D721Med (cell line): Measurements from ENCODE around the gene SLC6A17.

ENCODE experiments used
- DNase-seq: peaks from one replicate; pipeline ENCODE4 v3.0.0; 2011; ENCODE audit warnings: low spot score; ENCODE audit not compliant: insufficient read length
- FAIRE-seq: peaks from 2 replicates; lab custom pipeline; 2011; peaks lifted over from hg19 to GRCh38; lab: Jason Lieb, UNC
- CTCF ChIP-seq: IDR thresholded peaks from 2 replicates; pipeline ENCODE4 v1.5.1; 2012; ENCODE audit warnings: mild to moderate bottlenecking, control low read depth; ENCODE audit not compliant: insufficient read depth; ENCODE audit errors: missing control alignments

The SLC6A17 gene

GRCh38 chr1:110185181-110185580 is 34.9 kb downstream of the SLC6A17 start:
- FAIRE-seq (no peak), DNase-seq (no peak)

GRCh38 chr1:110186558-110186957 is 36.3 kb downstream of the SLC6A17 start:
- DNase-seq (no peak), FAIRE-seq (no peak)
- no peak for TF ChIP-seq CTCF

More at GRCh38 chr1:110185181-110185580, 34.9 kb downstream of the SLC6A17 start:
- no peak for TF ChIP-seq CTCF

- no peak for FAIRE-seq
- TF ChIP-seq CTCF, result no peak
These were observed 37.0 kb downstream of the SLC6A17 start for GRCh38 chr1:110187139-110187890.

GRCh38 chr1:110188035-110188618 is 37.8 kb downstream of the SLC6A17 start:
- no peak for TF ChIP-seq CTCF
- DNase-seq, result no peak
- no peak for FAIRE-seq

More at GRCh38 chr1:110187139-110187890, 37.0 kb downstream of the SLC6A17 start:
- no peak for DNase-seq

GRCh38 chr1:110189181-110189580 is 38.9 kb downstream of the SLC6A17 start:
- DNase-seq (no peak), FAIRE-seq (no peak)
- no peak for TF ChIP-seq CTCF

GRCh38 chr1:110190282-110190929 is 40.1 kb downstream of the SLC6A17 start:
- no peak for DNase-seq

More at GRCh38 chr1:110190282-110190929, 40.1 kb downstream of the SLC6A17 start:
- no peak for FAIRE-seq
- no peak for TF ChIP-seq CTCF
